SJSA1 (cell line): ENCODE results near the gene PTPN1. TPM values are rescaled to one million over a fixed set of nuclear protein-coding genes. Genes with fewer than 3 reads are reported as not detected.

Source experiments
- DNase-seq, 2 experiments: peaks; one replicate each; pipeline ENCODE4 v3.0.0-alpha.2; 2015 to 2020; ENCODE audit warnings: low spot score in 2 of 2, low read depth in 1 of 2
- H3K27ac ChIP-seq: fragments of 250-450 bp; sonication (Bioruptor Pico); 2 replicates; pipeline ENCODE4 v1.5.1; 2020; ENCODE audit warnings: mild to moderate bottlenecking, moderate library complexity
- H3K27me3 ChIP-seq: fragments of 250-450 bp; sonication (Bioruptor Pico); replicated peaks from 2 replicates; pipeline ENCODE4 v1.5.1; 2020; ENCODE audit warnings: mild to moderate bottlenecking, moderate library complexity
- H3K36me3 ChIP-seq: fragments of 250-450 bp; sonication (Bioruptor Pico); 2 replicates; pipeline ENCODE4 v1.5.1; 2020; ENCODE audit warnings: mild to moderate bottlenecking
- H3K4me1 ChIP-seq: fragments of 250-450 bp; sonication (Bioruptor Pico); replicated peaks from 2 replicates; pipeline ENCODE4 v1.6.1; 2021; ENCODE audit warnings: mild to moderate bottlenecking
- H3K4me3 ChIP-seq: fragments of 250-450 bp; sonication (Bioruptor Pico); 2 replicates; pipeline ENCODE4 v1.5.1; 2020; ENCODE audit warnings: mild to moderate bottlenecking
- H3K9me3 ChIP-seq: fragments of 250-450 bp; sonication (Bioruptor Pico); replicated peaks from 2 replicates; pipeline ENCODE4 v1.5.1; 2020; ENCODE audit warnings: mild to moderate bottlenecking
- total RNA-seq: library from RNA; depleted of rRNA; stranded (reverse); fragments of >200 nt; shearing (Covaris generic); gene quantifications from 2 replicates; pipeline ENCODE4 v1.2.3, GENCODE V29; 2014

Gene PTPN1
- total RNA-seq, 1 experiment from 2014 or later: 71.3 TPM

GRCh38 chr20:50554694-50555579 lies 44.8 kb downstream of the PTPN1 start:
- H3K36me3 ChIP-seq: peaks cover 25% of the 10 kb centered on the region
- no peaks in the 10 kb centered on the region for H3K9me3 ChIP-seq
- no peak for DNase-seq
- peaks cover 26% of the 10 kb centered on the region for H3K4me1 ChIP-seq
- H3K27ac ChIP-seq: no peak overlapping the region
- no peak overlapping the region for H3K4me3 ChIP-seq
- no peaks in the 10 kb centered on the region for H3K27me3 ChIP-seq

DNA sequence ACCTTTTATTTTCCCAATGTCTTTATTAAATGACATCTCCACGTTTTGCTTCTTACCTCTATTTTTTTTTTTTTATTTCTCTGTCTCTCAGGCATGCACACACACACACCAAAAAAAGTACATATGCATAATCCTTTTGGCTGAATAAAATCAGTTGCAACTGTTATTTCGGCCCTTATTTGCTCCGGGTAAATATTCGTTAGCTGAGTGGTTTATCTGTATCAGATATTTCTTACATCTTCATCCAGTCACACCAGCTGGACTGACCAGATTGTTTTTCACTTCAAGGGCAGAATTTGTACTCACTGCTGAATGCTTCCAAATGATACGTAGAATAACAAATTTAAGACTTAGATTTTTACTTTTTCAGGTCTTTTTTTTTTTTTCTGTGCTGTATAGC lies 45.5 kb downstream of the PTPN1 start:
- no peak for DNase-seq
- H3K4me3 ChIP-seq: no peak overlapping the region
- no peaks in the 10 kb centered on the region for H3K9me3 ChIP-seq
- no peaks in the 10 kb centered on the region for H3K27me3 ChIP-seq
- peaks cover 31% of the 10 kb centered on the region for H3K4me1 ChIP-seq
- H3K27ac ChIP-seq: no peak overlapping the region
- peaks cover 18% of the 10 kb centered on the region for H3K36me3 ChIP-seq

- H3K27me3 ChIP-seq: no peaks in the 10 kb centered on the region
- DNase-seq: no peak
- peak overlapping the region; percentile 62 for H3K27ac ChIP-seq
- H3K9me3 ChIP-seq: no peaks in the 10 kb centered on the region
- H3K4me3 ChIP-seq: no peak overlapping the region
- peaks cover 45% of the 10 kb centered on the region for H3K4me1 ChIP-seq
- H3K36me3 ChIP-seq: peaks cover 24% of the 10 kb centered on the region
Measured at GRCh38 chr20:50557549-50558134, 47.5 kb downstream of the PTPN1 start.

DNA sequence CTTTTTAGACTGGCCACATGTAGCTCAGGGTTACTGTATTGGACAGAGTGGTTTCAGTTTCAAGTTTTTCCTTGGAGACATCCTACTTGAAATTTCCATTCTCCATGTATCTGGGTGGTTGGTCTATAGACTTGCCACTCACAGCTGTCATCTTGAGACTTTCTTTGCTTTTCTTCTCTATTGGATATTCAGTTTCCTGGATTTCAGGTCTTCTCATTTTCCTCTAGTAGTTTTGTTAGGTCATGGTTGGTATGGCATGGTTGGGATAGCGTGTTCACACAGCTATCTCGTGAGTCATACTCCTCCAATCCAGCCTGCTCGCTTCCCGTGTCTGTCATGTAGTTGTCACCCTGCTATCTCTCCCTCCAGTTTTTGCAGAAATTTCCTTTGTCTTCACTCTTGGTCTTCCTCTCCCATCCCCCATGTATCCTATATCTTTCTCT lies 48.3 kb downstream of the PTPN1 start:
- DNase-seq: peak; percentile 82 to 86
- Histone ChIP-seq H3K9me3 (no peaks in the 10 kb centered on the region), H3K36me3 (peaks cover 27% of the 10 kb centered on the region), H3K4me3 (no peak overlapping the region), H3K27me3 (no peaks in the 10 kb centered on the region), H3K27ac (peak overlapping the region; percentile 62), H3K4me1 (peaks cover 45% of the 10 kb centered on the region)

DNA sequence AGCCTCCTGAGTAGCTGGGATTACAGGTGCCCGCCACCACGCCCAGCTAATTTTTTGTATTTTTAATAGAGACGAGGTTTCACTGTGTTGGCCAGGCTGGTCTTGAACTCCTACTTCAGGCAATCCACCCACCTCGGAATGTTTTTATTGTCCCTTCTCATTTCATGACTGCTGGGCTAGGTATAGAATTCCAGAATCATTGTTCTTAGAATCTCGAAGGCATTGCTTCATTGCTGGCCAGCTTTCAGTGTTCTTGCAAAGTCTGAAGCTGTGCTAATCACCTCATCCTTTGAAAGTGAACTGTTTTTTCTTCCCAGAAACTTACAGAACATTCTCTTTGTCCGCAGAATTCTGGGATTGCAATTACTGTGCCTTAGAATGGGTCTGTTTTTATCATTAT lies 49.0 kb downstream of the PTPN1 start:
- H3K9me3 ChIP-seq: no peaks in the 10 kb centered on the region
- H3K4me3 ChIP-seq: no peak overlapping the region
- no peak for DNase-seq
- no peaks in the 10 kb centered on the region for H3K27me3 ChIP-seq
- H3K4me1 ChIP-seq: peaks cover 45% of the 10 kb centered on the region
- H3K27ac ChIP-seq: peak overlapping the region; percentile 62; the same call in 1 of the 2 replicates
- H3K36me3 ChIP-seq: peaks cover 31% of the 10 kb centered on the region

- peaks cover 39% of the 10 kb centered on the region for H3K36me3 ChIP-seq
- H3K27ac ChIP-seq: peak overlapping the region; percentile 83
- peaks cover 45% of the 10 kb centered on the region for H3K4me1 ChIP-seq
- no peaks in the 10 kb centered on the region for H3K27me3 ChIP-seq
- DNase-seq: no peak
- H3K4me3 ChIP-seq: no peak overlapping the region
- no peaks in the 10 kb centered on the region for H3K9me3 ChIP-seq
Measured at GRCh38 chr20:50559856-50560638, 49.9 kb downstream of the PTPN1 start.

GRCh38 chr20:50560867-50561266 lies 50.7 kb downstream of the PTPN1 start:
- no peak for DNase-seq
- no peak overlapping the region; the same call in 1 of the 2 replicates for H3K4me3 ChIP-seq
- H3K9me3 ChIP-seq: no peaks in the 10 kb centered on the region
- peaks cover 45% of the 10 kb centered on the region for H3K36me3 ChIP-seq
- peak overlapping the region; percentile 83 for H3K27ac ChIP-seq
- H3K27me3 ChIP-seq: no peaks in the 10 kb centered on the region
- peaks cover 45% of the 10 kb centered on the region for H3K4me1 ChIP-seq

GRCh38 chr20:50561379-50562078 lies 51.3 kb downstream of the PTPN1 start:
- peaks cover 45% of the 10 kb centered on the region for H3K4me1 ChIP-seq
- peak; percentile 92 for DNase-seq
- peak overlapping the region; percentile 83 for H3K27ac ChIP-seq
- H3K36me3 ChIP-seq: peaks cover 46% of the 10 kb centered on the region
- no peak overlapping the region; the same call in 1 of the 2 replicates for H3K4me3 ChIP-seq
- H3K9me3 ChIP-seq: no peaks in the 10 kb centered on the region
- H3K27me3 ChIP-seq: no peaks in the 10 kb centered on the region

GRCh38 chr20:50562262-50562701 lies 52.1 kb downstream of the PTPN1 start:
- no peak overlapping the region for H3K4me3 ChIP-seq
- H3K36me3 ChIP-seq: peaks cover 52% of the 10 kb centered on the region
- peaks cover 45% of the 10 kb centered on the region for H3K4me1 ChIP-seq
- DNase-seq: no peak
- H3K9me3 ChIP-seq: no peaks in the 10 kb centered on the region
- no peaks in the 10 kb centered on the region for H3K27me3 ChIP-seq
- peak overlapping the region; percentile 83 for H3K27ac ChIP-seq

GRCh38 chr20:50563133-50563944 lies 53.2 kb downstream of the PTPN1 start:
- no peak for DNase-seq
- H3K4me1 ChIP-seq: peaks cover 38% of the 10 kb centered on the region
- no peaks in the 10 kb centered on the region for H3K27me3 ChIP-seq
- no peak overlapping the region for H3K27ac ChIP-seq
- no peak overlapping the region for H3K4me3 ChIP-seq
- H3K36me3 ChIP-seq: peaks cover 59% of the 10 kb centered on the region
- H3K9me3 ChIP-seq: no peaks in the 10 kb centered on the region

GRCh38 chr20:50565383-50565782 lies 55.2 kb downstream of the PTPN1 start:
- no peak overlapping the region for H3K27ac ChIP-seq
- no peaks in the 10 kb centered on the region for H3K9me3 ChIP-seq
- no peak for DNase-seq
- H3K36me3 ChIP-seq: peaks cover 76% of the 10 kb centered on the region
- H3K4me3 ChIP-seq: no peak overlapping the region
- H3K27me3 ChIP-seq: no peaks in the 10 kb centered on the region
- peaks cover 30% of the 10 kb centered on the region for H3K4me1 ChIP-seq

DNA sequence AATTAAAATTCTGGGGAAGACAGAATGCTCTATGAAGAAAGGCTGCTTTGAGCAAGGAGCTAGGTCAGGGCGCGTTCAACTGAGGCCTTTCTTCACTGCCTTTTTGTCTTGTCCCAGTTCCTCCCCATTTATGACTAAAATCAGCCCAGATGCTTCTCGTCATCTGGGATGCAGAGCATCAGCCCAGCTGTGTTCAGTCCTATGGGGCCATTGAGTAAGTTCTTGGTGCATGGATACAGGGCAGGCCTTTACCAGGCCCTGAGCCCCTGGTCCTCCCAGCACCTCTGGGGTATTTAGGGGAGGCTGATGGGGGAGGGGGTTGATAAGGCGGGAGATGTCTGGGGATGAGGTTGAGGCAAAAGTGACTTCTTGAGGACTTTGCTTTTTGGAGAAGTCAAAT lies 55.7 kb downstream of the PTPN1 start:
- no peak overlapping the region for H3K4me3 ChIP-seq
- H3K27me3 ChIP-seq: no peaks in the 10 kb centered on the region
- peaks cover 30% of the 10 kb centered on the region for H3K4me1 ChIP-seq
- no peak for DNase-seq
- H3K36me3 ChIP-seq: peaks cover 77% of the 10 kb centered on the region
- no peak overlapping the region for H3K27ac ChIP-seq
- no peaks in the 10 kb centered on the region for H3K9me3 ChIP-seq
